Omental fat pad (tissue), 4 donors: Measurements from ENCODE around the gene TMEM30A. TPM values are rescaled to one million over a fixed set of nuclear protein-coding genes. Genes with fewer than 3 reads are reported as not detected.
A peak's percentile ranks its signal among the peaks of the same experiment; 100 is the strongest.

Experiments
- ATAC-seq: fragments of 150-250 bp; one replicate; pipeline ENCODE4 v1.9.1; 2016; ENCODE audit warnings: mild to moderate bottlenecking, moderate library complexity; ENCODE audit not compliant: low FRiP score
- DNase-seq: peaks from one replicate; pipeline ENCODE4 v3.0.0-alpha.2; 2019; ENCODE audit warnings: low spot score
- total RNA-seq, 4 donors: library from RNA; depleted of rRNA; stranded (reverse); fragments of >200 nt; gene quantifications; one replicate each; pipeline ENCODE4 v1.1.0, GENCODE V29; 2016
- TF ChIP-seq, protein P1 (sequence below), 3 donors: fragments of 450-650 bp; IDR thresholded peaks; one replicate each; pipeline ENCODE4 v1.5.1; 2016 to 2017; ENCODE audit warnings: antibody characterized with exemption in 3 of 3, mild to moderate bottlenecking in 3 of 3, moderate library complexity in 2 of 3

The TMEM30A gene
- total RNA-seq, 4 donors from 2014 or later: 45.2 to 84.3 (median 58.4) TPM

DNA sequence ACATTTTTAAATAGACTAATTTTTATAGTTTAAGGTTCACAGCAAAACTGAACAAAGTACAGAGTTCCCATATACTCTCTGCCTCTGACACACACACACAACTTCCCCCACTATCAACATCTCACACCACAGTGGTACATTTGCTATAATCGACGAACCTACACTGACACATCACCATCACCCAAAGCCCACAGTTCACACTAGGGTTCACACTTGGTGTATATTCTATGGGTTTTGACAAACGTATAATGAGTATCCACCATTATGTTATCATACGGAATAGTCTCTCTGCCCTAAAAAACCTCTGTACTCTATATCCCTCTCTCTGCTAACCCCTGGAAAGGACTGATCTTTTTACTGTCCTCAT lies 15.6 kb downstream of the TMEM30A start:
- ATAC-seq (no peak), DNase-seq (no peak)
- TF ChIP-seq, protein P1, sequence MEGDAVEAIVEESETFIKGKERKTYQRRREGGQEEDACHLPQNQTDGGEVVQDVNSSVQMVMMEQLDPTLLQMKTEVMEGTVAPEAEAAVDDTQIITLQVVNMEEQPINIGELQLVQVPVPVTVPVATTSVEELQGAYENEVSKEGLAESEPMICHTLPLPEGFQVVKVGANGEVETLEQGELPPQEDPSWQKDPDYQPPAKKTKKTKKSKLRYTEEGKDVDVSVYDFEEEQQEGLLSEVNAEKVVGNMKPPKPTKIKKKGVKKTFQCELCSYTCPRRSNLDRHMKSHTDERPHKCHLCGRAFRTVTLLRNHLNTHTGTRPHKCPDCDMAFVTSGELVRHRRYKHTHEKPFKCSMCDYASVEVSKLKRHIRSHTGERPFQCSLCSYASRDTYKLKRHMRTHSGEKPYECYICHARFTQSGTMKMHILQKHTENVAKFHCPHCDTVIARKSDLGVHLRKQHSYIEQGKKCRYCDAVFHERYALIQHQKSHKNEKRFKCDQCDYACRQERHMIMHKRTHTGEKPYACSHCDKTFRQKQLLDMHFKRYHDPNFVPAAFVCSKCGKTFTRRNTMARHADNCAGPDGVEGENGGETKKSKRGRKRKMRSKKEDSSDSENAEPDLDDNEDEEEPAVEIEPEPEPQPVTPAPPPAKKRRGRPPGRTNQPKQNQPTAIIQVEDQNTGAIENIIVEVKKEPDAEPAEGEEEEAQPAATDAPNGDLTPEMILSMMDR (IDR thresholded peaks at IDR 0.05): no peak

DNA sequence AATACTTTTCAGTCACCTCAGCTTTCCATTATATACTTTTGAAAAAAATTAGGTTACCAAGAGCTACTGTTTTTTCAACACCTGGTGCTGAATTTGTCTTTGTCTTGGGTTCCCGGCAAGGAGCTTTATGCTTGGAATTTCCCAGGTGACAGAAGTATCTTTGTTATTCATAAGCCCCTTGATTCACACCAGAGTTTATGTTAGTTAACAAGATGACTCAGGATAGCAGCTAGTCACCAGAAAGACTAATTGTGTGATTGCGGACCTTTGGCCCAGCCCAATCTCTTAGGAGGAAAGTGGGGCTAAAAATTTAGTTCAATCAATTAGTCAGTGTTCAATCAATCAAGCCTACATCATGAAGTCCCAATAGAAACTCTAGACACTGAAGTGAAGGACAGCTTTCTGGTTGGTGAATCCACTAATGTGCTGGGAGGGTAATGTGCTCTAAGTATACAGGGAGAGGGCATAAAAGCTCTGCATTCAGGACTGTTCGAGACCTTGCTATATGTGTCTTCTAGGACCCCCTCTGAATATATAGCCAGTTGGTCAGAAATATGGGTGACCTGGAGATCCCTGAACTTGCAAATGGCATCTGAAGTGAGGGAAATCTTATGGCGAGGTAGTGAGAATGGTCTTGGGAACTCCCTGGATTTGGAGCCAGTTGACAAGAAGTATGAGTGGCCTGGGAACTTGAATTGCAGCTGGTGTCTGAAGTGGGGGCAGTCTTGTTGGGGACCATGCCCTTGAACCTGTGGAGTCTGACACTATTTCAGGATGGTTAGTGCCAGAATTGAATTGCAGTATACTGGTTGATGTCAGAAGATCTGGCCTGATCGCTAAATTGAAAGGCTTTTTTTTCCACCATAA lies 16.2 kb downstream of the TMEM30A start:
- DNase-seq (no peak), ATAC-seq (peak; percentile 74)
- TF ChIP-seq, protein P1 (IDR thresholded peaks at IDR 0.05): no peak

GRCh38 chr6:75267461-75267860 lies 17.1 kb downstream of the TMEM30A start:
- TF ChIP-seq, protein P1 (IDR thresholded peaks at IDR 0.05): no peak
- ATAC-seq: no peak
- no peak for DNase-seq

DNA sequence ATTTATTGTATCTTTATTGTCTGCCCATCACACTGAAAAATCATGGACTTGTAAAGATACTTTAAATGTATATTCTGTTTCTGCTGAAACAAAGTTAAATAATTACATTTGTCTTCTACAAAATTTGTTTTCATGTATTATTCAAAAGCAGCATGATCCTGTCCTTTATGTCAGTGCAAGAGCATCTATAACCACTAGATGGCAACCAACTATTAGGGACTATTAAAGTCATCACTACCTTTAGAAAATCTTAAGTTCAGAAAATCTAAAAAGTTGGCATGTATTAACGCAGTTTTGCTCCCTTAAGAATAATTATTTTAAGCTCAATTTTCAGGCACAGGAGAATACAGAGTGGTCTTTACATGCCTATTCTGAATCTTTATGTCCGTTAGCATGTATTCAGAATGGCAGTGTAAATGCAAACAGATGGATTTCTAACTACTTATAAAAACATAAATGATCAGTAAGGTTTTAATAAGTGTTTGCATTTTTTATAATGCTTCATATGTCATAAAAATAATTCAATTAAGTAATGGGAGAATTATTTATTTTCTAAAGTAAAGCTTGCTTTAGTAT lies 17.8 kb downstream of the TMEM30A start:
- no peak for ATAC-seq
- no peak for DNase-seq

DNA sequence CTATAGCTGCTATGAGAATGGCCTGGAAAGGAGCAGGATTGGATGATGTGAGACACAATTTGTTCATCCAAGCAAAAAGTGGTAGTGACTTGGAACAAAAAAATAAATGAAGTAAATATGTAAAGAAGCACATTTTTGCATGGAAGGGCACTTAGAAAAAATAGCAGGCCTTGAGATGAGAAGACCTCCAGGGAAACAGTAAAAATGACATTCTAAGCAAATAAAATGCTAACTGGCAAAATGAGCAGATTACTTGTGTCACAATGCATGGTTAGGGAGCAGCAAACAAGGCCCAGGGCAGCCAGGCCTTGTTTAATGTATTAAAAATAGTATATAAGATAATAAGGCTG lies 21.2 kb downstream of the TMEM30A start:
- TF ChIP-seq, protein P1 (IDR thresholded peaks at IDR 0.05): no peak
- ATAC-seq (no peak), DNase-seq (no peak)

More for the DNA sequence above, 17.8 kb downstream of the TMEM30A start:
- TF ChIP-seq, protein P1 (IDR thresholded peaks at IDR 0.05): peak in 1 of 3 donors; percentile 47

- DNase-seq (no peak), ATAC-seq (no peak)
- TF ChIP-seq, protein P1 (IDR thresholded peaks at IDR 0.05): no peak
Measured at GRCh38 chr6:75262716-75263400, 21.7 kb downstream of the TMEM30A start.
